Adipocyte (in vitro differentiated cells): ENCODE results near the gene ZNF592.

ENCODE experiments used
- DNase-seq: peaks from one replicate; pipeline ENCODE4 v3.0.0-alpha.2; 2015; ENCODE audit warnings: low read depth
- H3K27me3 ChIP-seq: replicated peaks from 2 replicates; pipeline ENCODE4 v1.7.0; 2013; ENCODE audit warnings: mild to moderate bottlenecking, low read length, moderate library complexity; ENCODE audit not compliant: control insufficient read depth, insufficient read depth
- H3K36me3 ChIP-seq: 2 replicates; pipeline ENCODE4 v1.7.0; 2013; ENCODE audit warnings: low read length, mild to moderate bottlenecking, moderate library complexity; ENCODE audit not compliant: control insufficient read depth, insufficient read depth, severe bottlenecking
- H3K4me1 ChIP-seq: 2 replicates; pipeline ENCODE4 v1.7.0; 2013; ENCODE audit warnings: mild to moderate bottlenecking, low read length, moderate library complexity; ENCODE audit not compliant: control insufficient read depth, insufficient read depth
- H3K4me3 ChIP-seq: 2 replicates; pipeline ENCODE4 v1.7.0; 2013; ENCODE audit warnings: mild to moderate bottlenecking, low read length, moderate library complexity
- H3K9ac ChIP-seq: 2 replicates; pipeline ENCODE4 v1.7.0; 2013; ENCODE audit warnings: mild to moderate bottlenecking, low read length, moderate library complexity
- H3K9me3 ChIP-seq: 2 replicates; pipeline ENCODE4 v1.7.0; 2013; ENCODE audit warnings: mild to moderate bottlenecking, low read length, moderate library complexity; ENCODE audit not compliant: control insufficient read depth

The ZNF592 gene

GRCh38 chr15:84762840-84763572 lies 14.6 kb downstream of the ZNF592 start:
- Histone ChIP-seq H3K4me3 (no peak overlapping the region), H3K4me1 (peaks cover 33% of the 10 kb centered on the region), H3K36me3 (peaks cover 25% of the 10 kb centered on the region), H3K27me3 (no peaks in the 10 kb centered on the region), H3K9ac (no peak overlapping the region), H3K9me3 (no peaks in the 10 kb centered on the region)
- DNase-seq, result no peak

- Histone ChIP-seq H3K36me3 (peaks cover 39% of the 10 kb centered on the region), H3K9ac (no peak overlapping the region), H3K9me3 (no peaks in the 10 kb centered on the region), H3K27me3 (no peaks in the 10 kb centered on the region), H3K4me3 (no peak overlapping the region), H3K4me1 (peaks cover 30% of the 10 kb centered on the region)
- DNase-seq, result no peak
Observed at GRCh38 chr15:84764585-84764984, 16.2 kb downstream of the ZNF592 start.

GRCh38 chr15:84764989-84765388 lies 16.6 kb downstream of the ZNF592 start:
- Histone ChIP-seq H3K9me3 (no peaks in the 10 kb centered on the region), H3K36me3 (peaks cover 40% of the 10 kb centered on the region), H3K4me3 (no peak overlapping the region), H3K27me3 (no peaks in the 10 kb centered on the region), H3K4me1 (peaks cover 30% of the 10 kb centered on the region), H3K9ac (no peak overlapping the region)
- no peak for DNase-seq

GRCh38 chr15:84765675-84766074 lies 17.3 kb downstream of the ZNF592 start:
- DNase-seq, result no peak
- Histone ChIP-seq H3K9me3 (no peaks in the 10 kb centered on the region), H3K27me3 (no peaks in the 10 kb centered on the region), H3K9ac (no peak overlapping the region), H3K4me1 (peaks cover 30% of the 10 kb centered on the region), H3K36me3 (peaks cover 43% of the 10 kb centered on the region), H3K4me3 (no peak overlapping the region)

- H3K4me1 ChIP-seq, result peaks cover 27% of the 10 kb centered on the region
- no peaks in the 10 kb centered on the region for H3K9me3 ChIP-seq
- peaks cover 43% of the 10 kb centered on the region for H3K36me3 ChIP-seq
- no peaks in the 10 kb centered on the region for H3K27me3 ChIP-seq
- no peak for DNase-seq
- H3K4me3 ChIP-seq, result no peak overlapping the region
- no peak overlapping the region for H3K9ac ChIP-seq
Observed at GRCh38 chr15:84766461-84767035, 18.2 kb downstream of the ZNF592 start.

GRCh38 chr15:84772031-84772430 lies 23.6 kb downstream of the ZNF592 start:
- H3K9me3 ChIP-seq, result no peaks in the 10 kb centered on the region
- no peak overlapping the region for H3K9ac ChIP-seq
- DNase-seq, result no peak
- H3K4me3 ChIP-seq, result no peak overlapping the region
- no peaks in the 10 kb centered on the region for H3K27me3 ChIP-seq
- H3K36me3 ChIP-seq, result peaks cover 25% of the 10 kb centered on the region
- H3K4me1 ChIP-seq, result peaks cover 7% of the 10 kb centered on the region

GRCh38 chr15:84772467-84772866 lies 24.1 kb downstream of the ZNF592 start:
- DNase-seq, result no peak
- H3K36me3 ChIP-seq, result peaks cover 22% of the 10 kb centered on the region

GRCh38 chr15:84773716-84774115 lies 25.3 kb downstream of the ZNF592 start:
- no peak overlapping the region for H3K4me3 ChIP-seq
- H3K9me3 ChIP-seq, result no peaks in the 10 kb centered on the region
- no peaks in the 10 kb centered on the region for H3K27me3 ChIP-seq
- peaks cover 7% of the 10 kb centered on the region for H3K4me1 ChIP-seq
- no peak overlapping the region for H3K9ac ChIP-seq
- H3K36me3 ChIP-seq, result peaks cover 21% of the 10 kb centered on the region
- DNase-seq, result no peak

More at GRCh38 chr15:84772467-84772866, 24.1 kb downstream of the ZNF592 start:
- Histone ChIP-seq H3K27me3 (no peaks in the 10 kb centered on the region), H3K9ac (no peak overlapping the region), H3K4me3 (no peak overlapping the region), H3K4me1 (peaks cover 7% of the 10 kb centered on the region), H3K9me3 (no peaks in the 10 kb centered on the region)

- peaks cover 13% of the 10 kb centered on the region for H3K4me1 ChIP-seq
- H3K9me3 ChIP-seq, result no peaks in the 10 kb centered on the region
- no peaks in the 10 kb centered on the region for H3K27me3 ChIP-seq
- peaks cover 11% of the 10 kb centered on the region for H3K36me3 ChIP-seq
- no peak overlapping the region for H3K9ac ChIP-seq
- no peak overlapping the region for H3K4me3 ChIP-seq
- DNase-seq, result no peak
Observed at GRCh38 chr15:84775867-84776449, 27.6 kb downstream of the ZNF592 start.

GRCh38 chr15:84778194-84778593 lies 29.8 kb downstream of the ZNF592 start:
- no peak overlapping the region for H3K9ac ChIP-seq
- no peak for DNase-seq
- peaks cover 21% of the 10 kb centered on the region for H3K36me3 ChIP-seq
- no peaks in the 10 kb centered on the region for H3K27me3 ChIP-seq
- no peaks in the 10 kb centered on the region for H3K9me3 ChIP-seq
- no peak overlapping the region for H3K4me3 ChIP-seq
- H3K4me1 ChIP-seq, result peaks cover 16% of the 10 kb centered on the region

GRCh38 chr15:84780492-84780891 lies 32.1 kb downstream of the ZNF592 start:
- H3K27me3 ChIP-seq, result no peaks in the 10 kb centered on the region
- H3K9ac ChIP-seq, result no peak overlapping the region
- no peaks in the 10 kb centered on the region for H3K9me3 ChIP-seq
- peaks cover 41% of the 10 kb centered on the region for H3K36me3 ChIP-seq
- H3K4me1 ChIP-seq, result peaks cover 17% of the 10 kb centered on the region
- DNase-seq, result no peak
- H3K4me3 ChIP-seq, result no peak overlapping the region
